ENCODE measurements around the gene CCR2.

The CCR2 gene

DNA sequence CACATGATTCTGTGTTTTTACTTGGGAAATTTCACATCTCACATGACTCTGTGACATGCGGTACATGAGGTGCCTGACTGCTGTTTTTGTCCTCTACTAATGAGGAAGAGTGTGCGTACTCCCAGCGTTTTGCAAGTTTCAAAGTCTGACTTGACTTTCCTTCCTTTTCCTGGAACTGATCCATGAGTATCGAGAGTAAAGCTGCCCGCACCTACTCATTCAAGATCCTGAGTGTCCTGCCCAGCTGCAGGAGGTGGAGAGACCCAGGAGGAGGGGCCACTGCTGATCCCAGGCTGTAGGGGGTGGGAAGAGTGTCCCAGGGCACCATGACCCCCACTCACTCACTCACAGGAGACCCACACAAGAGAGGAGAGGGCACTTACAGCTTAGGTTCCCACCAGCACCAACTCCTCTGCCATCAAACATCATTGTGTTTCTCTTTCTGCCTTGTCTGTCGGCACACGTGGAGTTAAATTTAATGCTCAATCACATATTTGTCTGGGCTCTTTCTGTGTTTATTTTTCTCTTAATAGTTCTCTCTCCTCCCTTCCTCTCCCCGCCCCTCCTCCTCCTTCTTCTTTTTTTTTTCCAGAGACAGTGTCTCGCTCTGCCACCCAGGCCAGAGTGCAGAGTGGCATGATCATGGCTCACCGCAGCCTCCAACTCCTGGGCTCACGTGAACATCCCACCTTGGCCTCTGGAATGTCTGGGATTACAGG, 51.5 kb downstream of the CCR2 start:
- DNase-seq = no peak

DNA sequence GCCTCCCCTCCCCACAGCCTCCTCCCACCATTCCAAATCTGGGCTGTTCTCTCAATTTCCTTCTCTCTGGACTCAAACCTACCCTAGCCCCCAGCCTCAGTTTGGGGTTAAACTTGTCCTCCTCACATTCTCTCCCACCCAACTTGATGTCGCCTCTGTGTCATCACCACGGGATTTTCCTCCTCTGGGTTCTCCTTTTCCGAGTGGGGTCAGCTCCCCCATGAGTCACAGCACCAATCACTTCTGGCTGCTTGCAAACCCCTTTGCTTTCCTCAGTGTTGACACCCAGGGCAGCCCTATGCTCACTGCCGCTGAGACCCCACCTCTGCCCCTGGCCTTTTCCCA, 52.5 kb downstream of the CCR2 start:
- peak; percentile 13 for DNase-seq

DNA sequence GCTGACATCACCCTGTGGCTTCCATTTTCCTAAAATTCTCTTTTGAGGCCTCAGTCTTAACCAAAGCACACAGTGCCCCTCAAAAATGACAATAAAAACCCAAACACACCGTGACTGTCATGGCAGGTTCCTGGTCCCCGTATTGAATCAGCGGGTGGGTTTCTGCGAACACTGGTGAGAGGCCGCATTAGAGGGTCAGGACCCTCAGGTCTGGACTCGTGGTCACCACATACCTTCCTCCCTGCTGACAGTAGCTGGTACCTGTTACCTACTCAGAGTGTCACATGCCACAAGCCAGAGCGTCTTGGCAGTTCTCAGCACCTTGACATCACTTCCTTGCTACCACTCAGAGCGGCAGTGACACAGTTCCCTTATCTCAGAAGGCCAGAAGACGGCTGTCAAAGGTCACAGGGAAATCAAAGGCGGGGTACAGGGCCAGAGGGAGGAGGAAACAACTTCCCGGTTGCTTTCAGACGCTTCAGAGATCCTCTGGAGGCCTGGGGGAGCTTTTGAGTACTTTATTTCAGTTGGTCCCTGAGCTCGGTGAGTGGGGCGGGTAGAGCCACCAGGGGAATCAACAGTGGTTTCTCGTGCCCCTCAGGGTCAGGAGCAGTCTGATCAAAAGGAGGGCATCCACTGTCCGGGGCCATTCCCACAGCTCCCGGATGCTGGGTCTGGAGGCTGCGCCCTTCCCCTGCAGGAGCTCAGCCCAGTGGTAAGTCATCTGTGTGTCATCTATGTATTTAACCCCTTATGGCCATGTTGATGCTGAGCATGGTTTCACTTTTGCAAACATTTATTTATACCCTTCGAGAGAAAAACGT, 53.1 kb downstream of the CCR2 start, which contains the start of the genes CCR5AS and CCRL2:
TSS of gene CCR5AS (minus strand) at position 279 of the 824 bp plus-strand sequence.
TSS of gene CCRL2 (plus strand) at position 472 of the 824 bp plus-strand sequence. CDS start 821 bp downstream, outside the sequence.
- peak; percentile 65 for DNase-seq

DNA sequence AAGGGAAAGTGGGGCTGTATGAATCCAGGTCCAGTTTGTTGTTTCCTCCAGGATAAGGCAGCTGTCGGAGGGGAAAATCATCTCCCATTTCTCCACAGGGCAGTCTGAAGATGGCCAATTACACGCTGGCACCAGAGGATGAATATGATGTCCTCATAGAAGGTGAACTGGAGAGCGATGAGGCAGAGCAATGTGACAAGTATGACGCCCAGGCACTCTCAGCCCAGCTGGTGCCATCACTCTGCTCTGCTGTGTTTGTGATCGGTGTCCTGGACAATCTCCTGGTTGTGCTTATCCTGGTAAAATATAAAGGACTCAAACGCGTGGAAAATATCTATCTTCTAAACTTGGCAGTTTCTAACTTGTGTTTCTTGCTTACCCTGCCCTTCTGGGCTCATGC, 54.1 kb downstream of the CCR2 start:
- no peak for DNase-seq

DNA sequence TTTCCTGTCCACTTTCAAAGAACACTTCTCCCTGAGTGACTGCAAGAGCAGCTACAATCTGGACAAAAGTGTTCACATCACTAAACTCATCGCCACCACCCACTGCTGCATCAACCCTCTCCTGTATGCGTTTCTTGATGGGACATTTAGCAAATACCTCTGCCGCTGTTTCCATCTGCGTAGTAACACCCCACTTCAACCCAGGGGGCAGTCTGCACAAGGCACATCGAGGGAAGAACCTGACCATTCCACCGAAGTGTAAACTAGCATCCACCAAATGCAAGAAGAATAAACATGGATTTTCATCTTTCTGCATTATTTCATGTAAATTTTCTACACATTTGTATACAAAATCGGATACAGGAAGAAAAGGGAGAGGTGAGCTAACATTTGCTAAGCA, 54.9 kb downstream of the CCR2 start:
- no peak for DNase-seq

DNA sequence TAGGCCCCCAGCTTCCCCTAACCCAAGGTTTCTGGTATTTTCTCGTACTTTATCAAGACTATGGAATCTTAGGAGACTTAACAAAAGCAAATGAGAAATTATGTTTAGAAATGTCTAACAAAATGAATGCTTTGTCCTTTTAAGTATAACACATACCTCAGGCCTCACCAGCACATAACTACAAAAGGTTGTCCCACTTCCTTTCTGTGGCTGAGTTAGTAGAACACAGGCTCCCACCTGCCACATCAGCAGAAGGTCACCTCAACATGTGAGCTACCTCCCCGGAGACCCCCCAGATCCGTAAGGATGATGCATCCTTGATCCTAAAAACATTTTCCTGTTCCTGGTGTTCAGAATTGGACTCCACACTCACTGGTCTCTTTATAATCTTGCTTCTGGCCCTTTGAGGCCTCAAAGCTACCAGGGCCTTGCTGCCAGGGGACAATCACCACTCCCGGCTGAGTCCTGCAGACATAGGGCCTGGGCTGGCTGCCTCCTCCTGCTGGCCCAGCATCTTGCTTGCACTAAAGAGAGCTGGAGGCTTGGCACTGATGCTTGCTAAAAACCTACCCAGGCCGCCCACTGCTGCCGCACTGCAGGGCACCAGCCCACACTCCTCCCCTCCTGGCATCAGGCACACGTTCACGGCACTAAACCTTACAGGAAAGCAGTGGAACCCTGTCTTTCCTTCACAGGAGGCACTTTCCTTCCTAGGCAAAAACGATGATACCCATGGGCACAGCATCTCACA, 56.0 kb downstream of the CCR2 start:
- DNase-seq = no peak
